GM11168 (cell line): ENCODE results near the gene TFF2.

Experiments
- in situ Hi-C: fragments of 300-500 bp; cut with MboI; formaldehyde crosslinking; loops from one replicate; pipeline ENCODE4 v1.12.0; 2022; ENCODE audit warnings: low sequenced_read_pairs; ENCODE audit not compliant: unreplicated experiment

Gene TFF2

DNA sequence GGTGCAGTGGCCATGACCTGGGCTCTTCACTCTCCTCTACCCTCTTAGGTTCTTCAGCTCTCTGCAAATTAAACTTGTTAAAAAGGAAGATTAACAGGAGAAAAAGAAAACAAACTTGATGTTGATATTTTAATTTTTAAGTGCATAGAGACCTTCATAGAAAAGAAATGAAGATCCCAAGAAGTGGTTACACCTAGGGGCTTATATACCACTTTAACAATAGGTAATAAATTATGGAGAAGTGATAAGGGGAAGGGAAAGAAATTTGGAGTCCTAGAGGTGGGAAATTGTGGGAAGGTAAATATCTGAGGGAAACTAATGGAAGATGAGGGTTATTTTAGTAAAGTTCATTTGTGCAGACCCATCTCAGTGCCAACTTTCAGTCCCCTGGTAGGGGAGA, 19.1 kb downstream of the TFF2 start:
- in situ Hi-C loops = no loop called here

- in situ Hi-C loops = no loop called here
These were observed 20.1 kb downstream of the TFF2 start for GRCh38 chr21:42330380-42331371.

DNA sequence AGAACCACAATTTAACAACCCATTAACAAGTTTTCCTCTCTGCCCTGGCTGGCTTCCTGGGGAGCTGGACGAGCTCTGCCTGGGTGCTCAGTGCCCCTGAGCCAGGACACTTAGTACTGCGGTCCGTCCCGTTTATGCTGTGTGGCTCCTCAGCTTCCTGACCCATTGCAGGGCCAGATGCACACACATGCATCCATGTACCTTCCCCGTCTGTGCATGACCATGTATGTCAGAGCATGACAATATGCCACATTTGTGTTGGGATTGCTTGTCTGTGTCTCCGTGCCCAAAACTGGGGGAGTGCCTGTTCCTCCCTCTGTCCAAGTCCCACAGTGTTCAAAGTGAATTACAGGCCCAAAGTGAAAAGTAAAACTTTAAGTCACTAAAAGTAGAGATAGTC, 25.9 kb downstream of the TFF2 start:
- in situ Hi-C loops = no loop called here

DNA sequence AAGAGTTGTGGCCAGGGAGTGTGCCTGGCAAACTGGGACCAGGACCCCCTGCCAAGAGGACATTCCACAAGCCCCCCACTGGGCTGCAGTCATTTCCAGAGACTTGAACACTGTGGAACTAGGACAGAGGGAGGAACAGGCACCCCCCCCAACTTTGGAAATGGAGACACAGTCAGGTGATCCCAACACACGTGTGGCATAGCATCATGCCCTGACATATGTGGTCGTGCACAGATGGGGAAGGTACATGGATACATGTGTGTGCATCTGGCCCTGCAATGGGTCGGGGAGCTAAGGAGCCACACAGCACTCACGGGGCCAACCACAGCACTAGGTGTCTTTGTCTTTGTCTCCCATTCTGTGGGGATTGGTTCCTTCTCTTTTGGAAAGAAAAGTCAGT, 28.9 kb downstream of the TFF2 start:
- in situ Hi-C loops = no loop called here

DNA sequence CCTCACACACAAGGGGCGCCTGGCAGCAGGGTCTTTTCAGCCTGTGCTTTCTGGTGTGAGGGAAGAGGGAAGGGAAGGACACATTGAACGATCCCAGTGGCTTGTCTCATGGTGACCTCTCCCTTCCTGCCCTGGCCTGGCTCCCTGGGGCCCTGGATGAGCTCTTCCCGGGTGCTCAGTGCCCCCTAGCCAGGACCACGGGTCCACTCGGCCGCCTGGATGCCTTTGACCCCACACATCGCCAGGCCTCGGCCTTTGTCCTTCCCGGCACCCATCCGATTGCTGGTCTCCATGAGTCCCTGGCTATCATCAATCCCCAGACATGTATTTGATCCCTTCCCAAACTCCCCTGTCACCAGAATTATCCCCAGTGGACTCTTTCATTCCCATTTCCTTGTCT, 29.6 kb downstream of the TFF2 start:
- in situ Hi-C loops = no loop called here

- in situ Hi-C loops = no loop called here
These were observed 30.0 kb downstream of the TFF2 start for GRCh38 chr21:42320791-42321190.

DNA sequence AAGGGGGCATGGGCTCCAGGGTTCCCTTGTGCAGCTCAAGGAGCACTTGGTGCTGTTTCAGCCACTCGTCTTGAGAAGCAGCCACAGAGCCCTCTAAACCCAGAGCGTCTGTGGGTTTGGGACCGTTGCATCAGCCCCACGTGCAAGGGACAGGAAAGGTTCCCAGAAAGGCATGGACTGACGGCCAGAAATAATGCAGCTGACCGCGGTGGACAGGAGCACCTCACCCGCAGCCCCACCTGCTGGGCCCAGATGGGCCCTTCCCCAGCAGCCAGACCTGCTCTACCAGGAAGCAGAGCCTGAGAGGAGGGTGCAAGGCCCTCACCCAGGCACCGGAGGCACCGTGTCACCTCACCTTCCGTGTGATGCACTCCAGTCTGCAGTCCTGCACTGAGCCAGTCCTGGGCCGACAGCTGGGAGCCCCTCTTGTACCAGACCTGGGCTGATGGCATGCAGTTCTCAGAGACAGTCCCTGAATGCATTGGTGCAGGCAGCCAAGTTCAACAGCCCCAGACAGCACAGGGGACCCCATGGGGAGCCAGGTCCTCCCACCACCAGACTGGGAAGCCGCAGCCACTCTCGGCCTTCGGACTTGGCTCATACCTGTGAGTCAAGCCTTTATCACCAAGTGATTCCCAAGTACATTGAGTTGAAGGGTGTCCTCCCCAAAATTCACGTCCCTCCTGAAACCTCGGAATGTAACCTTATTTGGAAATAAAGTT, 30.8 kb downstream of the TFF2 start:
- in situ Hi-C loops = loop anchor here (10.0 kb wide), 1 partner anchor 125 kb away; no protein-coding TSS in a partner anchor

- in situ Hi-C loops = loop anchor here (10.0 kb wide), 1 partner anchor 125 kb away; no protein-coding TSS in a partner anchor
These were observed 31.4 kb downstream of the TFF2 start for GRCh38 chr21:42319376-42319775.

DNA sequence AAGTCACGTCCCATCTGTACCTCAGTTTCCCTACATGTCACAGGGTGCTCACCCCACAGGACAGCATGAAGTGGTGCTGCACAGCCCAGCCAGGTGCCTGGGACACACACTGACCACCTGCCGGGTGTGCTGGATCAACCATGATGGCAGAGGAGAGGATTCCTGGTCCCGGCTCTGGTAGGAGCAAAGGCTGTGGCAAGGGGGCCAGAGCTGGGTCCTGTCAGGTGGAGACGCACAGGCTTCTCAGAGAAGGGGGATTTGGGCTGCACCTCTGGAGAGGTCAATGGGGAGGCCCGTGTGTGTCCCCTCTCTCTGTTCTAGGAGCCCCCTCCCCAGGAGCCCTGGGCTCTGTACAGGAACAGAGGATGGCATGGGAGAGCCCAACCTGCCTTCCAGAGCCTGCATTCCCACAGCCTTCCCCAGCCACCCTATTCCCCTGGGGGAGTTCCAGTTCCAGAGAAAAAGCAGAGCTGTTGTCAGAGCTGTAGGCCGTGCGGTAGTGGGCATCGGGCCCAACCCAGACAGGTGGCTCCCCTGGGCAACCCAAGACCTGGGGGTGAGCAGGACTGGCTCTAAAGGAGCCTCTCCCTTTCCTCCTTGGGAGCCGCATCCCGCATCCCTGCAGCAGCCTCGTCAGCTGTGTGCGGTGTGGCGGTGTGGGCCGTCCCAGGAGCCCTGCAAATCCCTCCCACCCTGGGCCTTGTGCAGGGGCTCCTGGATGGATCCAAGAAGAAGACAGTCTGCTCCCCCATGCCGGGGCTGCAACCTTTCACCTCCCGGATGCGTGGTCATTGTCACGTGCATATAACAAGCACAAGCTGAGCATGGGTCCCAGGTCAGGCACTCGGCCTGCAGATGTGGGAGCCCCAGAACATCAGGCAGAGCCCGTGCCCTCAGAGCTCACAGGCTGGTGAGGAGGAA, 32.7 kb downstream of the TFF2 start:
- in situ Hi-C loops = loop anchor here (10.0 kb wide), 1 partner anchor 127 kb away; no protein-coding TSS in a partner anchor

DNA sequence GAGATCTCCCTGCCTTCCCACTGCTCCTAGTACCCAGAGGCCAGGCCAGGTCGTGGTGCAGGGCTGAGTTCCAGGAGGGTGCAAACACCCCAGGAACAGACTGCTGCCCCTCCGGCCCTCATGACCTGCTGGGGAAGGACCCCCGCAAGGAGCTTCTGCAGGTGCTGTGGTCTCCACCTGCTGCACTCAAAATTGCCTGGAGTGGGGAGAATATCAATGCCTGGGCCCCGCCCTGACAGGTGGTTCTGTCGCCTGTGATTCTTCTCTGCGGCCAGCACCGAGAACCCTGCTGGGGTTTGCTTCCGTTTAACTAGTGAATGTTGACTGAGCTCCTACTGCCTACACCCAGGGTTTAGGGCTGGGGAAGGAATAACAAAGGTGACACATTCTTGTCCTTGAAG, 33.5 kb downstream of the TFF2 start:
- in situ Hi-C loops = loop anchor here (10.0 kb wide), 1 partner anchor 127 kb away; no protein-coding TSS in a partner anchor

- in situ Hi-C loops = loop anchor here (10.0 kb wide), 1 partner anchor 128 kb away; no protein-coding TSS in a partner anchor
These were observed 33.9 kb downstream of the TFF2 start for GRCh38 chr21:42316891-42317290.

- in situ Hi-C loops = loop anchor here (10.0 kb wide), 1 partner anchor 129 kb away; no protein-coding TSS in a partner anchor
These were observed 35.4 kb downstream of the TFF2 start, which contains the start of gene TFF3 for GRCh38 chr21:42315296-42315891. TSS of gene TFF3 (minus strand) at chr21:42315409. CDS start at chr21:42315374, 35 bp downstream.

DNA sequence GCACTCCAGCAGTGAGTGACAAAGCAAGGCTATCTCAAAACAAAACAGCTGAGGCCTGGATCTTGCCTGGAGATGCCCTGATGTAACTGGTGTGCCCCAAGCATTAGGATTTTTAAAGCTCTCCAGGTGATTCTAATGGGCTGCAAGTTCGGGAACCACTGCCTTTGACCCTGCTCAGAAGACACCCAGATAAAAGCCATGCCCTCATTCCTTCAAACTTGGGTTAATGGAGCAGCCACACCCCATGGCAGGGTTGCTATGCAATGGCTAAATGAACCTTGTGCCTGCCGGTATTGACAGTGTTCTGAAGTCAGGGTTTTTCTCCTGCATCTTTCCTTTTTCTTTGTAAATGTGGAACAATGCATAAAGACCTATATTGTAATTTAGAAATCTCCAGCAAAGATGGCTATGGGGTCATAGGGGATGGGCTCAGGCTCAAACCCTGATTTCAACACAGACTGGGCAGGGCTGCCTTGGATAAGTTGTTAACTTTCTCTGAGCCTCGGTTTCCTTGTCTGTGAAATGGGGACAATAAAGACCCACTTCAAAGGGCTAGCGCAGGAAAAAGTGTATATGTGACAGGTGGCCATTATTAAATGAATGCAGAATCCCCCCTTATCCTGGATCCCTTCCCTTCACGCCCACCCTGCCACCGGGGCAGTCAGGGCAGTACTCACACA, 36.0 kb downstream of the TFF2 start:
- in situ Hi-C loops = loop anchor here (10.0 kb wide), 1 partner anchor 130 kb away; no protein-coding TSS in a partner anchor

GRCh38 chr21:42313501-42313969, 37.3 kb downstream of the TFF2 start:
- in situ Hi-C loops = loop anchor here (10.0 kb wide), 1 partner anchor 131 kb away; no protein-coding TSS in a partner anchor

DNA sequence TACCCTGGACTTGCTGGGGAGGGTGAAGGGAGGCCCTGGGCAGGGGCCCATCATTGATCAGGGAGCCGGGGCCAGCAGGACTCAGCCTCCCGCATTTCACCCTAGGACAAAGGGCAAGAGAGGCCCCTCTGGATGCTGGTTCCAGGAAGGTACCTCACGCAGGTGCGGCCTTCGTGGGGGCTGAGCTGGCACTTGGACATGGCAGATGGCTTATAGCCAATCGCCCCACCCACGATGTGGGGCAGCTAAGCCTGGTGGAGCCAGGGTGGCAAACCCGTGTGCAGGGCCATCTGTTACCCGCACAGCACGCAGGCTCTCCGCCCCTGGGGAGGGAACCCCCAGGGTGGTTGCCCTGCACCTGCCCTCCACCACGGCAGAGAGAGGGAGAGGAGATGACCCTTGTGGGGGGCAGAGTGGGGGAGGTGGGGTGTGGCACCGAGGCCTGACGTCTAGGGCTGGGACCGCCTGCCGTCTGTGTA, 38.1 kb downstream of the TFF2 start:
- in situ Hi-C loops = loop anchor here (10.0 kb wide), 1 partner anchor 132 kb away; no protein-coding TSS in a partner anchor

GRCh38 chr21:42311816-42312625, 38.8 kb downstream of the TFF2 start:
- in situ Hi-C loops = loop anchor here (10.0 kb wide), 1 partner anchor 133 kb away; no protein-coding TSS in a partner anchor

- in situ Hi-C loops = loop anchor here (10.0 kb wide), 1 partner anchor 134 kb away; no protein-coding TSS in a partner anchor
These were observed 39.6 kb downstream of the TFF2 start for GRCh38 chr21:42311160-42311559.
